GM18499 (cell line): ENCODE data around the gene STON1.
"Not testable (repeated sequence)": the region's sequence is repeated elsewhere in the genome, so short reads cannot be mapped to it uniquely, and the experiment has no call there.

Source experiments
- ATAC-seq: cut with Tn5 transposase; IDR thresholded peaks from one replicate; pipeline ENCODE4 v1.9.1; 2021; ENCODE audit warnings: moderate number of reproducible peaks; ENCODE audit not compliant: insufficient read depth, unreplicated experiment

STON1 gene

DNA sequence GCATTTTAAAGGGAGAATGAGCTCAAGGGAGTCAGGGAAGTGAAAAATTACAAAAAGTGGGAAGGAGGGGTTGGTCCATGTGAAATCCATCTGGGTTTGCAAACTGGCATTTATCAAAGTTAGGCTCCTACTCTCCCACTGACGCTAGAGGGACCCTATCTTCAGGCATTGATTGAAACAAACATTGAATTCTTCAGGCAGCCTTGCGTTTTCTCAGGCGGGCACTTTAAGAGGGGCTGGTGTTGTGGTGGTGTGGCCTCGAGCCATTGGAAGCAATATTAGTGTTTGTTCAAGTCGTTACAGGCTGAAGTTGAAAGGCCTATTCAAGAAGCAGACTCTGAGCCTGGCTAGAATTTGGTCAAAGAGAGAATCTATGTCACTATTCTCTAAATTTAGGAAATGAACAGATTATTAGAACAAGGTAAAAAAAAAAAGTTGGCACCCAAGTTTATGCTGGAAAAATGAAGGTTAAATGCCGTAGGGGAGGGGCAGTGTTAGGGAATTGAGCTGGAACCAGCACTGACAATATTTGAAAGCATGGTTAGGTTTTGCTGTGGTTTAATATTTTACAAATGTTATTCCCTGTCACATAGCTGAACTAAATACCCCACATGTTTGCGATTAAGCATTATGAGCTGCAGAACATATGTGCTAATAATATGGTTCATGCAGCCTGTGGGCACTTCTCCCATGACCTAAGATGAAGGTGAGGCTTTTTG is 36.8 kb downstream of the STON1 start:
- ATAC-seq = no peak

DNA sequence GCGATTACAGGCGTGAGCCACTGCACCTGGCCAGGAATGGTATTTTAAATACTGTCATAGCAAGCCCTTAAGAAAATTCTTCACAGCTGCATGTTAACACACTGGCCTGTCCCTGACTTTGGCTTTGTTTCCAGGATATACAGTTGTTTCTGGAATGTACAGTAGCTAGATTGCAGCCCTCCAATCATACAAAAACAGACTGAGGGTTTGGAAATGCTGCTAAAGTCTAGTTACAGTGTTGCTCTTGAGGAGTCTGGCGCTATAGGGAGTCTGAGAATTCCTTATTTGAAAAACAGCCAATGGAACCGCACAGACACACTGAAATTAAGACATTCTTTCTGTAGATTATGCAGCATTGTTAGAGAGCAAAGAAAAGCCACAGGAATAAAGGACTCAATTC is 37.7 kb downstream of the STON1 start:
- ATAC-seq = no peak

DNA sequence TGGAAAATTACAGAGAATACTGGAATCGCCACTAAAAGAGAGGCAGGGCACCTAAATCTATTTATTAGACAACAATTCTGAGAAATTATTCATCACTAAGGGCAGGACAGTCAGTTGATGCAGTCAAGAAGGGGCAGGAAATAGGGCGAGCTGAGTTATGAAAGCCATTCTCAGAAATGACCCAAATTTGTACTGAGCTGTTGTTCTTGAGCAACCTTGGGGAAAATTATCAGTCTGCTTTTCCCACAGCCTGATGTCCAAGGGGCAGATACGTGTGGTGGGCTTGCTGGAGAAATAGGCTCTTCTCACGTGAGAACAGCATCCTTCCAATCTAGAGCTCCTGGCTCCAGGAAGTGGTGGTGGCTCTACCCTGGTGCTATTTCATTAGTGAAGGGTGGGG is 38.6 kb downstream of the STON1 start:
- ATAC-seq = no peak

DNA sequence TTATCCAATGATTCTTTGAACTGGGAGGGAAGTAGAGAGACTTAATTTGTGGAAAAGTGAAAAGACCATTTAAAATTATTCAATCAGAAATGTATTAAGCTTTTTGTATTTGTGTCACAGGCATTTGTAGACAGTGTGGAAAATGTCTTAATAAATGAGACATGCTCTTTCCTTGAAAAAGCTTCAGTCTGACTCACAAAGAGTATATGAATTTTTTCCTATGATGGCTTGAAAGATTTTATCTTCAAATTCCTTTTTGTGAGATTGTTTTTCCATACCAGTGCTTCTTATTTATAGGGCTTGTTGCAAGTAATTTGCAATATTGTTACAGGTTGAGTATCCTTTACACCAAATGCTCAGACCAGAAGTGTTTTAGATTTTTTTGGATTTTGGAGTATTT is 39.5 kb downstream of the STON1 start:
- ATAC-seq = no peak

DNA sequence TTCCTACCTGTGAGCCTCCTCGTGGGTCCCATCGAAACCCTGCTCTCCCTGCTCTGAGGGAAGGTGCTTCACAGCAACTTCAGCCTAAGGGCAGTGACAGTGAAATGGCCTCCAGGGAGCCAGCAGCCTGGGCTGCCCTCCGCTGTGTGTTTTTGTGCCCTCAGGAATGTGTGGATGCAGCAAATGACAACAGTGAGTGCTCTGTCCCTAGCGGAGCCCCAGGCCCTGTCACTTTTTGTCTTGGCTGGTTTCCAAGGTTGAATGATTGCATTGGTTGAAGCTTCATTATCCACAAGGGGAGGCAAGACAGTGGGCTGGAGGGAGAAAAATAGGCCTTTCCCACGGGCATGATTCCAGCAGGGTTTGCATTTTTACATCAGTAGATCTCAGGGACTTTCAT is 42.9 kb downstream of the STON1 start:
- no peak for ATAC-seq

DNA sequence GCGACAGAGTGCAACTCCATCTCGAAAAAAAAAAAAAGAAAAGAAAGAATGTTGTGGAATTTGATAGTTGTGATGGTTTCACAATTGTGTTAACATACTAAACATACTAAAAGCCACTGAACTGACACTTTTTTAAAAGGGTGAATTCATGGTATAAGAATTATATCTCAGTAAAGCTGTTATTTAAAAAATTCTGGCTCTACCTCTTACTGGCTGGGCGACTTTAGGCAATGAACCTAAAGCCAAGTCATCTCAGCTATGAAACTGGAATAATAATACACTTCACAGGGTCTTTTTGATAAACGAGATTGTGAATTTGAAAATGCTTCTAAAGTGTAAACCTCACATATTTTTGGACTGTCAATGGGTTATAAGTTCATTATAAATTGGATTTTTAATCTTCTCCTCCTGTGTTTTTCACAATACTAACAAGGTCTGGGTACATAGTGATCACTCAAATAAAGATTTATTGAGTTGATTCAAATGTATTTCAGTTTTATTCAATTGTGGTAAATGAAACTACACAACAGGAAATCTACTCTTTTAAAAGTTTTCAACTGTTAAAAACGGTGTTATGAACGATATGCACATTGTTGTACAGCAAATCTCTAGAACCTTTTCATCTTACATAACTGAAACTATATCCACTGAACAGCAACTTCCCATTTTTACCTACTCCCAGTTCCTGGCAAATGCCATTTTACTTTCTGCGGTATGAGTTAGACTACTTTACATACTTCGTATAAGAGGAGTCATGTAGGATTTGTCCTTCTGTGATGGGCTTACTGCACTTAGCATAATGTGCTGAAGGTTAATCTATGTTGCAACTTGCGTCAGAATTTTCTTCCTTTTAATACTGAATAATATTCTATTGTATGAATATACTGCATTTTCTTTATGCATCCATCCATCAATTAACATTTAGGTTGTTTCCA is 44.7 kb downstream of the STON1 start:
- ATAC-seq = no peak

DNA sequence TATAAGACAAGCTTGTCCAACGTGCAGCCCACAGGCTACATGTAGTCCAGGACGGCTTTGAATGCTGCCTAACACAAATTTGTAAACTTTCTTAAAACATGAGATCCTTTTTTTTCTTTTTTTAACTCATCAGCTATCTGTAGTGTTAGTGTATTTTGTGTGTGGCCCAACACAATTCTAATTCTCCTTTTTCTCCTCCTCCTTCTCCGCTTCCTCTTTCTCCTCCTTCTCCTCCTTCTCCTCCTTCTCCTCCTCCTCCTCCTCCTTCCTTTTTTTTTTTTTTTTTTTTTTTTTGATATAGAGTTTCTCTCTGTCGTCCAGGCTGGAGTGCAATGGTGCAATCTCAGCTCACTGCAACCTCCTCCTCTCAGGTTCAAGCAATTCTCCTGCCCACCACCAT is 48.4 kb downstream of the STON1 start:
- no peak for ATAC-seq

DNA sequence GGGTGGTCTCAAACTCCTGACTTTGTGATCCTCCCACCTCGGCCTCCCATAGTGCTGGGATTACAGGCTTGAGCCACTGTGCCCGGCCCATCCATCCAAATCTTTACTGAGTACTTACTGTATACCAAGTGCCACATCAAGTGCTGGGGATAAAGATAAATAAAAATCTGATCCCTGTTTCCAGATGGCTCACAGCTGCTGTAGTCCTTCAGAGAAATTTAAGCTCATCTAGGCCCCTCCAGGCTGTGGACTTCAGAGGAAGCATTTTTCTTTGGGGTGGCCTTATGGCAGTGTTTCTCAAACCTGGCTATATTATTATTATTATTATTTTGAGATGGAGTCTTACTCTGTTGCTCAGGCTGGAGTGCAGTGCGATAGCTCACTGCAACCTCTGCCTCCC is 54.0 kb downstream of the STON1 start:
- ATAC-seq = no peak

DNA sequence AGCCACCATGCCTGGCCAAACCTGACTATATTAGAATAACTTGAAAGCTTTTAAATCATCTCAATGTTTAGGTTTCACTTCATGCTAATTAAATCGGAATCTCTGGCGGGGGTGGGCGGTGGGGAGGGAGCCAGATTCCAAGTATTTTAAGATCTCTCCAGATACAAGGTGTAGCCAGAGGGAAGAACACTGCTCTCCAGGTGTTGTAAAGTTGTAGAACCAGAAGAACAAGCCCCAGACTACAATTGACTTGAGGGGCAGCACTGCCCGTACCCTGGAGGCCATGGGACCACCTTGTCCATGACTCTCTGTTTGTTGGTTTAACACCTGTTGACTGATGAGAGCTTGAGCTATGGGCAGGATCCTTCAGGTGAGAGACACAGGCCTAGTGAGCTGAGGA is 54.6 kb downstream of the STON1 start:
- ATAC-seq = no peak

DNA sequence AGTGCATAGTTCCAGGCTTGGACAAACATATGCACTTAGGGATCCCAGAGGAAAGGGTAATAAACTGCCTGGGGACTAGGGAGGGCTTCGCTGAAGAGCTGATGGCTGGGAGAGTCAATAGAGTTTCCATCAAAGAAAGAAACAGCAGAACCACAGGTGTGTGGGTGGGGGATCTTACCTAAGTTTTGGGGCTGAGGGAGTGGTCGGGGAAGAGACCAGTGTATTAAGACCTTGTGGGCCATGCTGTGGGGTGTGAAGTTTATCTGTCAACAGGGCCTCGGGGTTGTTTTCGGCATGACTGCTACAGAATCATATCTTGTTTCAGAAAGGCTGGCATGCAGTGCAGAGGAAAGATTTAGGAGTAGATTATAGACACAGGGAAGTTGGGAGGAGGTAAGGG is 56.5 kb downstream of the STON1 start:
- ATAC-seq = no peak

DNA sequence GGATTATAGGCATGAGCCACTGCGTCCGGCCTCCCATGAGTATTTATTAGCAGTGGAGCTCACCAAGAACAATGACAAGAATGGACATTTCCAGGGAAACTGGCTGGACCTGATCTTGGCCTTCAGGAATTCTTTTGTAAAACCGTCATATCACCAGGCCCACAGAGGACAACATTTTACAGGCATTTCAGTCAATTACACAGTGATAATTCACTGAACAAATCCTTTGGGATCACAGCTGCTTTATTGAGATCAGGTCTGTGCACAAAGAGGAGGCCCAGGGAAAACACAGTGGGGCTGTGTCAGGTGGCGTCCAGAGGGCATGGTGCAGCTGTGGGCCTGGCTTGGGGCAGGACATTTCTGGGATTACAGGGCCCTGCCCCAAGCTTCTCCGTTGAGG is 57.6 kb downstream of the STON1 start:
- no peak for ATAC-seq

DNA sequence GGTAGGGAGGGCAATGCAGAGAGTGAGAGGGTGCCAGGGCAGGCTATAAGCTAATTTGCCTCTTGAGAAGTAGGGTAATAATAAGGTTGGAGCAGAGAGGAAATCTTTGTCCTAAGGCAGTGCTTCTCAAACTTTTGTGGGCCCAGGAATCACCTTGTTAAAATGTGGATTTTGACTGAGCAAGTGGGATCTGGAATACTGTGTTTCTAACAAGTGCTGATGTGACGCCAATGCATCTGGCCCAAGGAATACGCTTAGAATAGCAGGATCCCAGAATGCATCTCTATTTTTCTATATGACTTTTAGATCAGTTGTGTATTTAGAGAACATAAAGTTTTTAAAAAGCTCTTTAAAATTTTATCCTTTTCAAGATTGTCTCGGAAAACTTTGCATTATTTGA is 58.0 kb downstream of the STON1 start:
- ATAC-seq = no peak

DNA sequence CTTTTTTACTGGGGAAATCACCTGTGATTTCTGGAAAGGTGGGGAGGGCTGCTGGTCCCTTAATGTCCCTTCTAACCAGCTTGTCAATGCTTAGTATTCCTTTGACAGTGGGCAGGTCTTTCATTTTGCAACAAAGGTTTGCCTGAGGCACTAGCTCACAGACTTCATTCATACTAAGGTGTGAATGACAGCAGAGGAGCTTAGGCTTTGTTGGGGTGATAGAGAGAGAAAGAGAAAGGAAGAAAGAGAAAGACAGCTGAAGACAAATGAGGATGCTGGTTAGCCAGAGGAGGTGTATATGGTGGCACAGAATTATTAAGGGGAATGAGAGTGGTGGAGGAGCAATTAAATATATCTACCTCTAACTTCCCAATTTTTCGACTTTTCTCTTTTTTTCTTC is 58.8 kb downstream of the STON1 start:
- no peak for ATAC-seq

DNA sequence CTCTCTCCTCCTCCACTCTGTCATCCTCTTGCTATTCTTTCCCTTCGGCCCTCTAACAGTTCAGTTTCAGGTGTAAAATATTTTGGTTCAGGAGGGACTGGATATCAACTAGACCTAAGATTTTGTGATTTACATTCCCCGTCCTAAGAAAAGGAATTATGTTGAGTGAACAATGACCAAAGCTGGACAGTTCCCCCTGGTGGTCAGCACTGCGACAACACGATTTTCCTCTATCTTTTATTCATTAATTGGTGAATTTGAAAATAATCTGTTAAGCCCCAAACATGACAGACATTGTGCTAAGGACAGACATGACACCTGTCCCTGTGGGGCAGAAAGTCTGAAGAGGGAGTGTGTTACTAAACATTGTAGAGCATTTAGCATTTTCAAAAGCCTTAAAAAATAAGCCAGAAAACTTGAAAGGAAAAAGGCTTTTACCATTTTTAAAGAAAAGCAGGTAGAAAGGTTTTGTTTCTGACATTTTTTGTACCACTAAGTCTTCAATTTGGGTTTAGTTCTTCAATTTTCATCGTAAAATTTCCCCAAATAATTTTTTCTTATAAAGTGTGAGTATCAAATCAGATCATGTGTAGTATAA is 59.3 kb downstream of the STON1 start:
- ATAC-seq = no peak

DNA sequence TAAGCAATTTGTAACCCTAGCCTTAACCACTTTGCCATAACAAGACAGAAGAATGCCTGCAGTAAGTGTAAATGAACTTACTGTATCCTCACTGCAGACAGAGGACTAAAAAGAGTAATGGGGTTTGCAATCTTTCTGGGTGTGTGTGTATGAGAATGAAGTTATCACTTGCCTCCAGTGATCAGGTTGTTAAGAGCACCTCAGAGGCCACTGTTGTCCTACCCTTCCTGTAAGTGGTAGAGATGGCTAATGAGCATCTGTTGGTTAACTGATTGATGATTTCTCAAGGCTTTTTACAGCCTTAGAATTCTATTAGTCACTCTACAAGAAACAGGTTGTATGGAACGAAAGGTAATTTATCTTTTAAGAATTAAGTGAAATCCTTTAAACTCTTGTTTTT is 60.1 kb downstream of the STON1 start:
- ATAC-seq = no peak

DNA sequence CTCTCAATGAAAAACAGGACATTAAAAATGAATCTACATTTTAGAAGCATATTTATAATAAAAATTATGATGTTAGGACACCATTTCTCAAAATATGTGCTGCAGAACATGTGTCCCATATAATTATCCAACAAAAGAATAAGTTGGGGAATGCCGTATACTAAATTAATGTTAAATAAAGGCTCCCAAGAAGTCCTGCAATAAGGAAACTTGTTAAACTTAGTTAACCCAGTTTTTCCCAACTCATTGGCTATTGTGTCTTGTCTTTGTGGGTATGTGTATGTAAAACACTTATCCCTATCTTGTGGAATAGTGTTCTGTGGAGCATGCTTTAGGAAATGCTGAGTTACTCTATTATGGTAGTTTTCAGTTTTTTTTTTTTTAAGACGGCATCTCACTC is 62.1 kb downstream of the STON1 start:
- no peak for ATAC-seq

DNA sequence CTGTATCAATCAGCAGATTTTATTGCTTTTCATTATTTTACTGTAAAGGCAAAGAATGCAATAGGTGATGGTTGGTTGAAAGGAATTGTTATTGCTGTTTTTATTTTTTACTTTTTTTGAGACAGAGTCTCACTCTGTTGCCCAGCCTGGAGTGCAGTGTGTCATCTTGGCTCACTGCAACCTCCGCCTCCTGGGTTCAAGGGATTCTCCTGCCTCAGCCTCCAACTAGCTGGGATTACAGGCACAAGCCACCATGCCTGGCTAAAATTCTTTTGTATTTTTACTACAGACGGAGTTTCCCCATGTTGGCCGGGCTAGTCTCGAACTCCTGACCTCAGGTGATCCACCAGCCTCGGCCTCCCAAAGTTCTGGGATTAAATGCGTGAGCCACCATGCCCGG is 66.8 kb downstream of the STON1 start:
- ATAC-seq = not testable (repeated sequence)

DNA sequence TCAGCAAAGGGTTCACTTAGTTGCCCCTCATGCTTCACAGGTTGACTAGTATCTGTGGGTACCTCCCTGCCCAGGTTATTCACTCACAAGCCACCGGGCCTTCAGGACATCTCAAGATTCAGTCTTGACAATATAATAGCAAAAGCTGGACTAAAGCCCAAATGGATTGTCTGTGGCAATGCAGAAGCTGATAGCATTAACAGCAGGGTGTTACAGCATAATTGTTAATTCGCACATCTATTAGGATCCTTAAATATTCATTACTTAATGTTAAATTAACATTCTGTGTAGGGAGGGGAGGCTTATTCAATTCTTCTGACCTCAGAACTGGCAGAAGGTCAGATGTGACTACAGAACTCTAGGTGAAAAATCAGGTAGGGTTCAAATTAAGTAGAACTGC is 67.5 kb downstream of the STON1 start:
- no peak for ATAC-seq

DNA sequence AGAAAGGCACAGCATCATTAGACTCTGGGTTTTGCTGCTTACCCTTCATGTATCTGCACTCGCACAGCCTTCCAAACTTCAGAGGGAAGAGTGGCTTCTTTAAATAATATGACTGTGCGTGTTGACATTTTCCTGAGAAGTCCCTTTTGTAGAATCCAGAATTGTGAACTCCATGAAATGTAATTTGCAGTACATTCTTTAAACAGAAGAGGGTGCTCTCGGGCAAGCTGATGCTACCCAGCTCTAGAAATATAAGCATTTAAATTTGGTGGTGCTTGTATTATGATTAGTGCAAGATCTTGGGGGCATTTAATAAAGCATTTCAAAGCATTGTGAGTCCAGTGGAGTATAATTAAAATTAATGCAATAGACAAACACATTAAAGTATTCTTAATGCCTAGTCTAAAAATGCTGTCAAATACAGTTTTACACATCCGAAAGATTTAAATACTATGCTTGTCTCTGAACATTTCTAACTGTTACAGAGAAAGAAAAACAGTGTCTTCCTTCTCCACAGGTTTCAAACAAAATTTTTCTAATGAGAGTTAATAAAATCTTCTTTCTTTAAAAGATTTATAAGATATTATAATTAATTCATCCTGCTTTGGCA is 70.4 kb downstream of the STON1 start:
- no peak for ATAC-seq

DNA sequence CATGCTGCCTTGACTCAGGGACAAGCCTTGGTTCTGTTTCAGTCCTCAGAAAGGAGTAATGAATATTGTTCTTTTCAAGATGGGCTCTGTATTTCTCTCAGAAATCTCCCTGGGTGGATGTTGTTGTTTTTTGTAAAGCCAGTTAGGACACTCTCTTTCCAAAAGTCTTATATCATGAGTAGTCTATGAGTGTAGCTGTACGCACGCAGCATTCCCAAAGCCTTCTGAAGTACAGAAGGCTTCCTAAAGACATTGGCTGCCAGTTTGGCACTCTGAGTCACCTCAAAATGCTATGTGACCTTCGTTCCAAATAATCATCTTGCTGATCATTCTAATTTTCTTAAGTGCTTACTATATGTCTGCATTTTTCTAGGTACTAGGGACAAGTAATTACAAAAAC is 71.0 kb downstream of the STON1 start:
- no peak for ATAC-seq

DNA sequence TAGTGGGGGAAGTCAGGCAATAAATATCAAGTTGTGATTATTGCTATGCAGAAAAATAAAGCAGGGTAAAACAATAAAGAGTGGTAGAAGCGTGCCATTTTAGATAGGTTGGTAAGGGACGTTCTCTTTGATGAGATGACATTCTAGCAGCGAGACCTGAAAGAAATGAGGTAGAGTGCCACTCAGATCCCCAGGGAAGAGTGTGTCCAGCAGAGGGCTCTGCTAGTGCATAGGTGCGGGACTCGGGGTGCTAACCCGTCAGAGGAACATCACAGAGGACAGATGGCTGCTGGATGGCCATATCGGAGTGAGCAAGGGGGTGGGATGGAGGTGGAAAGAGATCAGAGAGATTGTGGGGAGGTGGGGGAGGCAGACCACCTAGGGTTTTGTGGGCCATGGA is 71.4 kb downstream of the STON1 start:
- ATAC-seq = no peak
